Loucy (cell line): ENCODE results near the gene VTI1B.

Experiments used
- H2AFZ ChIP-seq: fragments of 200-600 bp; sonication (generic); 2 replicates; pipeline ENCODE4 v1.6.0; 2016; ENCODE audit warnings: antibody characterized with exemption, mild to moderate bottlenecking, low read length, moderate library complexity
- H3F3A ChIP-seq: fragments of 200-600 bp; 2 replicates; pipeline ENCODE4 v1.6.0; 2016; ENCODE audit warnings: antibody characterized with exemption, low read depth, mild to moderate bottlenecking
- H3K27me3 ChIP-seq: fragments of 200-600 bp; sonication (generic); 2 replicates; pipeline ENCODE4 v1.6.1; 2014; ENCODE audit warnings: low read length, mild to moderate bottlenecking; ENCODE audit not compliant: insufficient read depth, poor library complexity, severe bottlenecking
- H3K36me3 ChIP-seq: fragments of 200-600 bp; sonication (generic); 2 replicates; pipeline ENCODE4 v1.6.1; 2016; ENCODE audit warnings: low read length; ENCODE audit not compliant: insufficient read depth
- H3K4me1 ChIP-seq: fragments of 200-600 bp; sonication (generic); 2 replicates; pipeline ENCODE4 v1.5.1; 2014; ENCODE audit warnings: low read length, mild to moderate bottlenecking; ENCODE audit not compliant: insufficient read depth, poor library complexity, severe bottlenecking
- H3K4me2 ChIP-seq: fragments of 200-600 bp; sonication (generic); 2 replicates; pipeline ENCODE4 v1.6.0; 2014; ENCODE audit warnings: antibody characterized with exemption, low read length, low read depth, mild to moderate bottlenecking; ENCODE audit not compliant: poor library complexity, severe bottlenecking
- H3K4me3 ChIP-seq: fragments of 200-600 bp; sonication (generic); 2 replicates; pipeline ENCODE4 v1.5.1; 2014; ENCODE audit warnings: low read length, mild to moderate bottlenecking, mixed read lengths; ENCODE audit not compliant: poor library complexity, severe bottlenecking
- H3K79me2 ChIP-seq: fragments of 200-600 bp; sonication (generic); 2 replicates; pipeline ENCODE4 v1.6.1; 2014; ENCODE audit warnings: low read length; ENCODE audit not compliant: insufficient read depth
- H3K9ac ChIP-seq: fragments of 200-600 bp; sonication (generic); 2 replicates; pipeline ENCODE4 v1.6.0; 2014; ENCODE audit warnings: mild to moderate bottlenecking, low read depth, low read length, moderate library complexity; ENCODE audit not compliant: poor library complexity, severe bottlenecking
- H3K9me2 ChIP-seq: fragments of 200-600 bp; sonication (generic); replicated peaks from 2 replicates; pipeline ENCODE4 v1.6.1; 2016; ENCODE audit warnings: low read depth, low read length, mixed read lengths
- H3K9me3 ChIP-seq: fragments of 200-600 bp; sonication (generic); 2 replicates; pipeline ENCODE4 v1.6.1; 2014; ENCODE audit warnings: mild to moderate bottlenecking, antibody characterized with exemption, low read length, low read depth; ENCODE audit not compliant: insufficient read depth
- H4K20me1 ChIP-seq: fragments of 200-600 bp; sonication (generic); 2 replicates; pipeline ENCODE4 v1.6.0; 2014; ENCODE audit warnings: antibody characterized with exemption, low read length, mild to moderate bottlenecking; ENCODE audit not compliant: insufficient read depth, poor library complexity, severe bottlenecking
- CTCF ChIP-seq: fragments of 200-600 bp; sonication (generic); conservative IDR thresholded peaks from 2 replicates; pipeline ENCODE4 v1.5.1; 2014; ENCODE audit warnings: mild to moderate bottlenecking, antibody characterized with exemption, low read length
- EZH2phosphoT487 ChIP-seq: fragments of 200-600 bp; IDR thresholded peaks from 2 replicates; pipeline ENCODE4 v1.6.1; 2018; ENCODE audit warnings: antibody characterized with exemption, mild to moderate bottlenecking, moderate library complexity, borderline replicate concordance

Gene VTI1B

DNA sequence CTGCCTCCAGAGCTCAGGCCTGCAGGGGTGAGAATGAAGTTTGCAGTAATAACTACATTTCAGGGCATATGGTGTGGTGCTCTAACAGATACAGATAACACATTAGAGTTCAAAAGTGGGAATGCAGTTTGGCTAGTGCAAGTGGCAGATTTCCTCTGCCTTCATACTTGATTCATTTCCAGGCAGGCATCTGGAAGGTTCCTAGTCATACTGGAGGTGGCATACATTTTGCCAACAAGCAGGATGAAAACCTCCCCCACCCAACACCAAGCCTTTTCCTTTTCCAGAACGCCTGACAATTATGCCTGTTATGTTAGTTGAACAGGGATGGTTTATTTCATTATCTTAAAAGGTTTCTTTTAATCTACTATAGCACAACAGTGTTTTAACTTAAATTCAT, 24.3 kb downstream of the VTI1B start:
- no peaks in the 10 kb centered on the region for H3K27me3 ChIP-seq
- H3K79me2 ChIP-seq: no peaks in the 10 kb centered on the region
- H3K9me3 ChIP-seq: no peaks in the 10 kb centered on the region
- TF ChIP-seq CTCF (no peak), EZH2phosphoT487 (no peak)
- H3K4me1 ChIP-seq: no peaks in the 10 kb centered on the region
- H4K20me1 ChIP-seq: no peaks in the 10 kb centered on the region
- H3K4me2 ChIP-seq: no peak overlapping the region
- no peaks in the 10 kb centered on the region for H3K9me2 ChIP-seq
- H3K4me3 ChIP-seq: no peak overlapping the region
- H3K36me3 ChIP-seq: peaks cover 71% of the 10 kb centered on the region
- no peaks in the 10 kb centered on the region for H3F3A ChIP-seq
- no peak overlapping the region for H2AFZ ChIP-seq
- H3K9ac ChIP-seq: no peak overlapping the region

DNA sequence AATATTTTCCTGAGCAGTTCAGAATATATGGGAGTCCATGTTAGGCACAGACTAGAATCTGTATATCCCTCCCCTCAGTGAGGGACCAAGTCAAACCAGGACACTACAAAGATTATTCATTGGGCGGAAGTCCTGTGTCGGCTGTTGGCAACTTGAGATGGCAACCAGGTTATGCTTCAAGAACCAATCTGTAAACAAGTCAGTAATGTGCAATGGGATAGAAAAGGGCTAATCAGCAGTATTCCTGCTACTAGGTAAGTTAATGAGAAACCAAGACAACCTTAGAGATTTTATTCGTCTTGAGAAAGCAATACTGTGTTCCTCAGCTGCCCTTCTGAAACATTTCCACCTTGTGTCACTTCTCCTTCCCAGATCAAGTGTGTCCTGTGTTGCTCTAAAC, 28.3 kb downstream of the VTI1B start:
- Histone ChIP-seq H3K36me3 (peaks cover 34% of the 10 kb centered on the region; the same call in 1 of the 2 replicates), H3K4me1 (peaks cover 4% of the 10 kb centered on the region), H3K9ac (no peak overlapping the region), H3F3A (no peaks in the 10 kb centered on the region), H3K9me2 (no peaks in the 10 kb centered on the region), H3K79me2 (no peaks in the 10 kb centered on the region), H3K9me3 (no peaks in the 10 kb centered on the region), H4K20me1 (no peaks in the 10 kb centered on the region), H3K4me3 (no peak overlapping the region), H2AFZ (no peak overlapping the region), H3K27me3 (no peaks in the 10 kb centered on the region), H3K4me2 (no peak overlapping the region)
- TF ChIP-seq EZH2phosphoT487 (no peak), CTCF (no peak)

GRCh38 chr14:67645414-67645813, 29.0 kb downstream of the VTI1B start:
- H3K4me1 ChIP-seq: peaks cover 4% of the 10 kb centered on the region
- H3K9me3 ChIP-seq: no peaks in the 10 kb centered on the region
- peaks cover 27% of the 10 kb centered on the region; the same call in 1 of the 2 replicates for H3K36me3 ChIP-seq
- H4K20me1 ChIP-seq: no peaks in the 10 kb centered on the region
- no peaks in the 10 kb centered on the region for H3F3A ChIP-seq
- no peak overlapping the region for H2AFZ ChIP-seq
- no peak overlapping the region for H3K4me3 ChIP-seq
- H3K79me2 ChIP-seq: no peaks in the 10 kb centered on the region
- H3K9ac ChIP-seq: no peak overlapping the region
- TF ChIP-seq CTCF (no peak), EZH2phosphoT487 (no peak)
- H3K9me2 ChIP-seq: no peaks in the 10 kb centered on the region
- H3K4me2 ChIP-seq: no peak overlapping the region
- H3K27me3 ChIP-seq: no peaks in the 10 kb centered on the region
